Gastrocnemius medialis (tissue), 4 donors: ENCODE data around the gene STMND1. TPM values are rescaled to one million over a fixed set of nuclear protein-coding genes. Genes with fewer than 3 reads are reported as not detected.

ENCODE experiments used
- ATAC-seq, 2 donors: fragments of 150-250 bp; one replicate each; pipeline ENCODE4 v1.9.1; 2016
- DNase-seq, 2 donors: peaks; one replicate each; pipeline ENCODE4 v3.0.0-alpha.2; 2019
- H3K27ac ChIP-seq, 4 donors: fragments of 200-600 bp; sonication (generic); 1 replicate in 1 of 4; 2 replicates in 3 of 4; pipeline ENCODE4 v1.5.1; 2016 to 2018; ENCODE audit warnings: mild to moderate bottlenecking in 2 of 4, moderate library complexity in 1 of 4
- H3K27me3 ChIP-seq, 3 donors: fragments of 200-600 bp; sonication (generic) in 2 of 3; 1 replicate in 1 of 3; 2 replicates in 2 of 3; pipeline versions ENCODE4 v1.5.1 to v1.6.0; 2016 to 2019; ENCODE audit warnings: mild to moderate bottlenecking in 1 of 3, moderate library complexity in 1 of 3
- H3K36me3 ChIP-seq, 2 donors: fragments of 200-600 bp; sonication (generic) in 1 of 2; one replicate each; pipeline ENCODE4 v1.5.1; 2017 to 2018
- H3K4me1 ChIP-seq, 2 donors: fragments of 200-600 bp; sonication (generic) in 1 of 2; one replicate each; pipeline ENCODE4 v1.5.1; 2016 to 2017; ENCODE audit warnings: mild to moderate bottlenecking in 2 of 2
- H3K4me3 ChIP-seq, 4 donors: fragments of 200-600 bp; sonication (generic) in 3 of 4; 1 replicate in 1 of 4; 2 replicates in 3 of 4; pipeline ENCODE4 v1.5.1; 2016 to 2019; ENCODE audit warnings: mild to moderate bottlenecking in 2 of 4
- H3K9me3 ChIP-seq, 3 donors: fragments of 200-600 bp; sonication (generic) in 2 of 3; 1 replicate in 1 of 3; 2 replicates in 2 of 3; pipeline ENCODE4 v1.5.1; 2016 to 2019
- CTCF ChIP-seq, 5 experiments: fragments of 450-650 bp in 3 of 5; fragments of 200-600 bp in 2 of 5; sonication (generic) in 2 of 5; IDR thresholded peaks in 4 of 5; conservative IDR thresholded peaks in 1 of 5; 1 replicate in 4 of 5; 2 replicates in 1 of 5; pipeline ENCODE4 v1.5.1; 2016 to 2019; ENCODE audit warnings: antibody characterized with exemption in 5 of 5, mild to moderate bottlenecking in 3 of 5, moderate library complexity in 3 of 5
- POLR2A ChIP-seq, 2 donors: fragments of 450-650 bp; IDR thresholded peaks; one replicate each; pipeline ENCODE4 v1.6.1; 2017; ENCODE audit warnings: antibody characterized with exemption in 2 of 2, mild to moderate bottlenecking in 2 of 2, moderate library complexity in 2 of 2
- in situ Hi-C, 4 donors: fragments of 200-750 bp; cut with MboI; loops; one replicate each; pipeline versions ENCODE4 v1.15.0 to v1.8.0; 2017; ENCODE audit warnings: low sequenced_read_pairs in 4 of 4
- intact Hi-C: fragments of 100-400 bp; cut with DNase I; formaldehyde crosslinking; loops from one replicate; pipeline ENCODE4 v1.15.1; 2023; ENCODE audit warnings: low total_unique reads
- total RNA-seq, 4 donors: library from RNA; depleted of rRNA; stranded (reverse); fragments of >200 nt; gene quantifications; one replicate each; pipeline versions ENCODE4 v1.1.0 to v1.2.3, GENCODE V29; 2016

The STMND1 gene
- total RNA-seq, 4 donors from 2014 or later: not detected

GRCh38 chr6:17150096-17150495, 48.2 kb downstream of the STMND1 start:
- ATAC-seq (no peak), DNase-seq (no peak)
- no peak for TF ChIP-seq POLR2A (IDR thresholded peaks at IDR 0.05)
- no peak for TF ChIP-seq CTCF (IDR thresholded peaks at IDR 0.05 in 4 of 5, conservative IDR thresholded peaks at IDR 0.05 in 1 of 5)
- no peaks in the 10 kb centered on the region for H3K36me3 ChIP-seq
- intact Hi-C loops: no loop called here
- H3K9me3 ChIP-seq: no peaks in the 10 kb centered on the region
- no peaks in the 10 kb centered on the region for H3K4me1 ChIP-seq
- H3K27ac ChIP-seq: no peak overlapping the region
- no peaks in the 10 kb centered on the region for H3K27me3 ChIP-seq
- no peak overlapping the region for H3K4me3 ChIP-seq
- in situ Hi-C loops: loop anchor here (10.0 to 25.0 kb wide), 5 partner anchors 212 to 962 kb away; partner anchors contain the start of gene NHLRC1 (in 3 of the 4)

GRCh38 chr6:17151888-17152287, 50.0 kb downstream of the STMND1 start:
- H3K9me3 ChIP-seq: no peaks in the 10 kb centered on the region
- in situ Hi-C loops (loop anchor here (10.0 to 25.0 kb wide), 5 partner anchors 210 to 960 kb away; partner anchors contain the start of gene NHLRC1 (in 3 of the 4)), intact Hi-C loops (no loop called here)
- no peak overlapping the region for H3K27ac ChIP-seq
- H3K36me3 ChIP-seq: no peaks in the 10 kb centered on the region
- no peak for TF ChIP-seq CTCF (IDR thresholded peaks at IDR 0.05 in 4 of 5, conservative IDR thresholded peaks at IDR 0.05 in 1 of 5)
- TF ChIP-seq POLR2A (IDR thresholded peaks at IDR 0.05): no peak
- no peaks in the 10 kb centered on the region for H3K4me1 ChIP-seq
- ATAC-seq (no peak), DNase-seq (no peak)
- H3K4me3 ChIP-seq: no peak overlapping the region
- H3K27me3 ChIP-seq: no peaks in the 10 kb centered on the region

- ATAC-seq: no peak
- in situ Hi-C loops: loop anchor here (10.0 to 25.0 kb wide), 5 partner anchors 210 to 960 kb away; partner anchors contain the start of gene NHLRC1 (in 3 of the 4)
- intact Hi-C loops: no loop called here
Observed at GRCh38 chr6:17152703-17153102, 50.9 kb downstream of the STMND1 start.

GRCh38 chr6:17156112-17156921, 54.5 kb downstream of the STMND1 start:
- DNase-seq (peak; percentile 27 to 49), ATAC-seq (peak; percentile 57 to 71)
- in situ Hi-C loops: loop anchor here (5.0 to 25.0 kb wide), 6 partner anchors 206 to 956 kb away; partner anchors contain the start of gene NHLRC1 (in 3 of the 4)
- Histone ChIP-seq H3K27ac (no peak overlapping the region), H3K4me3 (no peak overlapping the region), H3K9me3 (no peaks in the 10 kb centered on the region), H3K36me3 (no peaks in the 10 kb centered on the region), H3K27me3 (no peaks in the 10 kb centered on the region), H3K4me1 (no peaks in the 10 kb centered on the region)
- intact Hi-C loops: loop anchor here (1.0 to 5.0 kb wide), 5 partner anchors 11 to 966 kb away; partner anchors contain the start of gene NHLRC1
- TF ChIP-seq POLR2A (IDR thresholded peaks at IDR 0.05) (no peak), CTCF (IDR thresholded peaks at IDR 0.05 in 4 of 5, conservative IDR thresholded peaks at IDR 0.05 in 1 of 5) (peak; percentile 75 to 82 (median 82))

More at GRCh38 chr6:17152703-17153102, 50.9 kb downstream of the STMND1 start:
- Histone ChIP-seq H3K4me3 (no peak overlapping the region), H3K36me3 (no peaks in the 10 kb centered on the region), H3K27ac (no peak overlapping the region), H3K9me3 (no peaks in the 10 kb centered on the region), H3K4me1 (no peaks in the 10 kb centered on the region), H3K27me3 (no peaks in the 10 kb centered on the region)
- DNase-seq: no peak
- TF ChIP-seq CTCF (IDR thresholded peaks at IDR 0.05 in 4 of 5, conservative IDR thresholded peaks at IDR 0.05 in 1 of 5): no peak
- no peak for TF ChIP-seq POLR2A (IDR thresholded peaks at IDR 0.05)
